Mesothelial cell of epicardium (in vitro differentiated cells): ENCODE results near the gene TSPAN32. TPM values are rescaled to one million over a fixed set of nuclear protein-coding genes. Genes with fewer than 3 reads are reported as not detected.

Experiments
- DNase-seq, 2 experiments: peaks; one replicate each; pipeline ENCODE4 v3.0.0; 2021; ENCODE audit warnings: low spot score in 2 of 2; ENCODE audit not compliant: unreplicated experiment in 2 of 2
- H3K27ac Mint-ChIP-seq: 2 replicates; pipeline ENCODE4 v1.8.0; 2021; ENCODE audit warnings: mixed read lengths
- H3K27me3 Mint-ChIP-seq: 2 replicates; pipeline ENCODE4 v1.8.0; 2021; ENCODE audit warnings: low read depth, mixed read lengths
- H3K36me3 Mint-ChIP-seq: 2 replicates; pipeline ENCODE4 v1.8.0; 2021; ENCODE audit warnings: mixed read lengths
- H3K4me1 Mint-ChIP-seq: 2 replicates; pipeline ENCODE4 v1.8.0; 2021; ENCODE audit warnings: mixed read lengths
- H3K4me3 Mint-ChIP-seq: 2 replicates; pipeline ENCODE4 v1.8.0; 2021; ENCODE audit warnings: mild to moderate bottlenecking, moderate library complexity, mixed read lengths
- H3K9me3 Mint-ChIP-seq: 2 replicates; pipeline ENCODE4 v1.8.0; 2021; ENCODE audit warnings: mixed read lengths
- total RNA-seq: library from RNA; stranded (reverse); gene quantifications from 3 replicates; pipeline ENCODE4 v1.2.1, GENCODE V29; 2021
- TF ChIP-seq, protein P1 (sequence below): fragments of 200-600 bp; sonication (generic); IDR thresholded peaks from one replicate; pipeline ENCODE4 v1.5.0; 2021; ENCODE audit warnings: antibody characterized with exemption; ENCODE audit not compliant: unreplicated experiment

The TSPAN32 gene
- total RNA-seq, 1 donor from 2014 or later, result 0.94 TPM

DNA sequence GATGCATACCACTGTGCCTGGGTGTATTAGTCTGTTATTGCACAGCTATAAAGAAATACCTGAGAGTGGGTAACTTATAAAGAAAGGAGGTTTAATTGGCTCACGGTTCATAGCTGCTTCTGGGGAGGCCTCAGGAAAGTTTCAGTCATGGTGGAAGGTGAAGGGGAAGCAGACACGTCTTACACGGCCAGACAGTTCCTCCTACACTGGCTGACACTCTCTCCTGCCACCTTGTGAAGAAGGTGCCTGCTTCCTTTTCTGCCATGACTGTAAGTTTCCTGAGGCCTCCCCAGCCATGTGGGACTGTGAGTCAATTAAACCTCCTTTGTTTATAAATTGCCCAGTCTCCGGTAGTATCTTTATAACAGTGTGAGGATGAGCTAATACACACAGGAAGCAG is 41.7 kb downstream of the TSPAN32 start:
- no peak overlapping the region for H3K27ac Mint-ChIP-seq
- H3K4me1 Mint-ChIP-seq, result no peaks in the 10 kb centered on the region
- TF ChIP-seq, protein P1, sequence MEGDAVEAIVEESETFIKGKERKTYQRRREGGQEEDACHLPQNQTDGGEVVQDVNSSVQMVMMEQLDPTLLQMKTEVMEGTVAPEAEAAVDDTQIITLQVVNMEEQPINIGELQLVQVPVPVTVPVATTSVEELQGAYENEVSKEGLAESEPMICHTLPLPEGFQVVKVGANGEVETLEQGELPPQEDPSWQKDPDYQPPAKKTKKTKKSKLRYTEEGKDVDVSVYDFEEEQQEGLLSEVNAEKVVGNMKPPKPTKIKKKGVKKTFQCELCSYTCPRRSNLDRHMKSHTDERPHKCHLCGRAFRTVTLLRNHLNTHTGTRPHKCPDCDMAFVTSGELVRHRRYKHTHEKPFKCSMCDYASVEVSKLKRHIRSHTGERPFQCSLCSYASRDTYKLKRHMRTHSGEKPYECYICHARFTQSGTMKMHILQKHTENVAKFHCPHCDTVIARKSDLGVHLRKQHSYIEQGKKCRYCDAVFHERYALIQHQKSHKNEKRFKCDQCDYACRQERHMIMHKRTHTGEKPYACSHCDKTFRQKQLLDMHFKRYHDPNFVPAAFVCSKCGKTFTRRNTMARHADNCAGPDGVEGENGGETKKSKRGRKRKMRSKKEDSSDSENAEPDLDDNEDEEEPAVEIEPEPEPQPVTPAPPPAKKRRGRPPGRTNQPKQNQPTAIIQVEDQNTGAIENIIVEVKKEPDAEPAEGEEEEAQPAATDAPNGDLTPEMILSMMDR, result no peak
- no peaks in the 10 kb centered on the region for H3K36me3 Mint-ChIP-seq
- DNase-seq, result no peak
- peaks cover 38% of the 10 kb centered on the region for H3K27me3 Mint-ChIP-seq
- H3K4me3 Mint-ChIP-seq, result no peak overlapping the region
- H3K9me3 Mint-ChIP-seq, result peaks cover 25% of the 10 kb centered on the region

DNA sequence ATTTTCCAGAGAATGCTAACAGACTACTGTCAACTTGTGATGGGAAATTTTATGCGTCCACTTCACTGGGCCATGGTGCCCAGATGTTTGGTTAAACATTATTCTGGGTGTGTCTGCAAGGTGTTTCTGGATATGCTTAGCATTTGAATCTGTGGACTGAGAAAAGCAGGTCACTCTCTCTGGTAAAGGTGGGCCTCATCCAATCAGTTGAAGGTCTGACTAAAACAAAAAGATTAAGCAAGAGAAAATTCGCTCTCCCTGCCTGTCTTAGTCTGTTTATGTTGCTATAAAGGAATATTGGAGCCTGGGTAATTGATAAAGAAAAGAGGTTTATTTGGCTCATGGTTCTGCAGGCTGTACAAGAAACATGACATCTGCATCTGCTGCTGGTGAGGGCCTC is 43.2 kb downstream of the TSPAN32 start:
- TF ChIP-seq, protein P1, result no peak
- Mint-ChIP-seq H3K4me3 (no peak overlapping the region), H3K9me3 (peaks cover 34% of the 10 kb centered on the region), H3K4me1 (no peaks in the 10 kb centered on the region), H3K36me3 (no peaks in the 10 kb centered on the region), H3K27me3 (peaks cover 22% of the 10 kb centered on the region), H3K27ac (no peak overlapping the region)
- no peak for DNase-seq

DNA sequence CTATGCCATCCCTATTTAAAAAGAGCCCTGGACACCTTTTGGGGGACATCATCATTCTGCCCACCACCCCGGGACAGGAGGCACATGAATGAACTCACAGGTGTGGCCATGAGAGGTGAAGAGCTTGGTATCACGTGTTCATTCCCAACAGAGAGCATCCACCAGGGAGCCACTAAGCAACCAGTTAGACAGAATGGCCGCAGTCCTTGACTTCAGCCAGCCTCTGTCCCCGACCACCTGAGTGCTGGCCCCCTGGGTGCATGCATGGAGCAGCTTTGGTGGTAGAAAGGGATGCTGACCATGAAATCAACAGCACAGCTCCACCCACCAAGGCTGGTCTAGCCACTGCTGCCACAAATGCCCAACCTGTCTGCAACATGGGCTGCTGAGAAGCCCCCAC is 44.2 kb downstream of the TSPAN32 start:
- TF ChIP-seq, protein P1, result no peak

DNA sequence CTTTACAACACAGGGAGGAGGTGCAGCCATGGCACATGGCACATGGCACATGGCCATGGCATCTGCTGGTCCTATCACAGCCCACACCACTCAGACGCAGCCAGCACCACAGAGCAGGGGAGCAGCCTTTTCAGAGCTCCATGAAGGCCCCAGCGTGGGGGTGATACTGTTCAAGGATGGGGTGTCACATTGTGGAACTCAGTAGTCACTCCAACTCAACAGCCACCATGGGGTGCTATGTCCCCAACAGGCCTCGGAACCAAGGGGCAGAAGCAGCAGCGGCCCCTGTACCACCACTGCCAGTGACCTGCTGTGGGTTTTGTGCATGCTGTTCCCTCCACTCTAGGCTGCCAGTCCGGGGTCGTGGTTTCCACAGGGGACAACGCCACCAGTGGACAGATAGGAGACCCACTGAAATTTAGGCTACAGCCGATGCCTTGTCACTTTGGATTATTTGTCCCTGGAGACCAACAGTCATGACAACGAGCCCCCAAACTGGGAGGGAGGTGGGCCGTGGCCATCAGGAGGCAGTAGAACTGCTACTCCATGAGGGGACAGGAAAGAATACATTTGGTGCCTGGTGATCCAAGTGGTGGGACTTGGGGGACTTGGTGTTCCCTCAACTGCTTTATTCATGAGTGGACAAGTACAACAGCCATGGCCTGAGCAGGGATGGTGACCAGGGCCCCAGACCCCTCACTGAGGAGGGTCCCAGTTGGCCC is 44.9 kb downstream of the TSPAN32 start:
- Mint-ChIP-seq H3K4me3 (no peak overlapping the region), H3K4me1 (no peaks in the 10 kb centered on the region), H3K27ac (no peak overlapping the region), H3K27me3 (peaks cover 20% of the 10 kb centered on the region), H3K9me3 (peaks cover 37% of the 10 kb centered on the region), H3K36me3 (no peaks in the 10 kb centered on the region)
- TF ChIP-seq, protein P1, result no peak
- no peak for DNase-seq

More for the DNA sequence above, 44.2 kb downstream of the TSPAN32 start:
- no peak overlapping the region for H3K27ac Mint-ChIP-seq
- H3K36me3 Mint-ChIP-seq, result no peaks in the 10 kb centered on the region
- H3K4me1 Mint-ChIP-seq, result no peaks in the 10 kb centered on the region
- DNase-seq, result no peak
- H3K9me3 Mint-ChIP-seq, result peaks cover 37% of the 10 kb centered on the region
- peaks cover 23% of the 10 kb centered on the region for H3K27me3 Mint-ChIP-seq
- H3K4me3 Mint-ChIP-seq, result no peak overlapping the region

DNA sequence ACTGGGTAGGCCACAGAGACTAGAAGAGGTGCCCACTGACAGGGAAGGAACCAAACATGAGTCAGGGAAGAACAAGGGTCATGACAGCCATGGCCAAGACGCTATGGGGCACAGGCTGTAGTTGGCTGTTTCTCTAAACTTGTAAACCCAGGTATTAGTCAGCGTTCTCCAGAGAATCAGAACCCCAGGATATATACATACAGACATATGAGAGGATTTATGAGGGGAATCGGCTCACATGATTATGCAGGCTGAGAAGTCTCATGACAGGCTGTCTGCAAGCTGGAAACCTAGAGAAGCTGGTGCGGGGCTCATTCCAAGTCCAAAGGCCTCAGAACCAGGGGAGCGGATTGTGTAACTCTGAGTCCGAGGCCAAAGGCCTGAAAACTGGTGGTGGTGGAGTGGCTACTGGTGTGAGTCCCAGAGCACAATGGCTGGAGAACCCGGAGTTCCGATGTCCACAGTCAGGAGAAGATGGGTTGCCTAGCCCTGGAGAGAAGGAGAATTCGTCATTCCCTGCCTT is 45.6 kb downstream of the TSPAN32 start:
- H3K4me1 Mint-ChIP-seq, result no peaks in the 10 kb centered on the region
- no peak for DNase-seq
- peaks cover 37% of the 10 kb centered on the region for H3K9me3 Mint-ChIP-seq
- TF ChIP-seq, protein P1, result no peak
- no peak overlapping the region for H3K4me3 Mint-ChIP-seq
- peaks cover 19% of the 10 kb centered on the region for H3K27me3 Mint-ChIP-seq
- no peaks in the 10 kb centered on the region for H3K36me3 Mint-ChIP-seq
- no peak overlapping the region for H3K27ac Mint-ChIP-seq
